ENCODE results near the gene AXIN1.

GRCh38 chr16:361872-362701 lies 9.6 kb upstream of the AXIN1 start:
- peak; percentile 33 for TF ChIP-seq POLR2AphosphoS5 (IDR thresholded peaks at IDR 0.05)
- TF ChIP-seq POLR2A (IDR thresholded peaks at IDR 0.05), result no peak
- TF ChIP-seq CTCF (IDR thresholded peaks at IDR 0.05), result peak; percentile 51 to 91 (median 78)

Measured in prostate gland (tissue), 2 donors.